ENCODE measurements around the gene RBM10. TPM values are rescaled to one million over a fixed set of nuclear protein-coding genes. Genes with fewer than 3 reads are reported as not detected.
A peak's percentile ranks its signal among the peaks of the same experiment; 100 is the strongest.

The RBM10 gene
- total and polyA plus RNA-seq, 2 of the 13 experiments (the other 11 are each of a cell fraction or from before 2014, with no cell fraction given), result 15.9 to 43.1 TPM

DNA sequence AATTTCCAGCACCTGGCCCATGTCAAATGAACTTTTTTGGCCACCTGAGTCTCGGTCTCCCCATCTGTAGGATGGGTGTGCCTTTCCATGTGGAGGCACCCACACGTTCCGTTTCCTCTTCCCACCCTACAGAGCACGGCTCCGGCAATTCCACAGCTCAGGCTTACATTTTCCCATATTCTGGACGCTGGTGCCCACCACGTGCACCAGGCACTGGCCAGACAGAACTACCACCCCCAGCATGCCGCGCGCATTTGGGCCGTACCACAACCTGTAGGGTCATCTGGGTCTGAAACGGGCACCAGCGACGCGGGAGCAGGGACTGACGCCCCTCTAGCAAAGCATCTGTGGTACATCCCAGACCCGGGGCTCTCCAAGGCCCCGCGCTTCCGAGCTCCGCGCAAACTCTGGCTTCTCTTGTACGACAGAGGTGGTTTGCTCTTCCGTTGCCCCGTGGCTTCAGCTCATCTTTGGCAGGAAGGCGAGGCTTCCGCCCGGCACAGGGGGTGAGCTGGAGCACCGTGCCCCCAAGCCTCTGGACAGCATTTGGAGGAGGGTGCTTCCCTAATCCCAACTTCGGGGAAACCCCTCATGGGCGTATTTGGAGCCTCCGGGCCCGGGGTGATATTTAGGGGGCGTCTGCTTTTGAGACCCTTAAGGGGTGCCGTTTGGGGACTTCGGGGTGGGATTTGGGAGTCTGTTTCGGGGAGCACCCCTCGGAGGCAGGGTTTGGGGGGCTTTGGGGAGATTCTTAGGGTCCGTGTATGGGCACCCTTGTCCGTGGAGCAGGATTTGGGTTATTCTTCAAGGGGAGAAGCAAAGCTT, 45.6 kb downstream of the RBM10 start (continued):
- TF ChIP-seq, protein P1, sequence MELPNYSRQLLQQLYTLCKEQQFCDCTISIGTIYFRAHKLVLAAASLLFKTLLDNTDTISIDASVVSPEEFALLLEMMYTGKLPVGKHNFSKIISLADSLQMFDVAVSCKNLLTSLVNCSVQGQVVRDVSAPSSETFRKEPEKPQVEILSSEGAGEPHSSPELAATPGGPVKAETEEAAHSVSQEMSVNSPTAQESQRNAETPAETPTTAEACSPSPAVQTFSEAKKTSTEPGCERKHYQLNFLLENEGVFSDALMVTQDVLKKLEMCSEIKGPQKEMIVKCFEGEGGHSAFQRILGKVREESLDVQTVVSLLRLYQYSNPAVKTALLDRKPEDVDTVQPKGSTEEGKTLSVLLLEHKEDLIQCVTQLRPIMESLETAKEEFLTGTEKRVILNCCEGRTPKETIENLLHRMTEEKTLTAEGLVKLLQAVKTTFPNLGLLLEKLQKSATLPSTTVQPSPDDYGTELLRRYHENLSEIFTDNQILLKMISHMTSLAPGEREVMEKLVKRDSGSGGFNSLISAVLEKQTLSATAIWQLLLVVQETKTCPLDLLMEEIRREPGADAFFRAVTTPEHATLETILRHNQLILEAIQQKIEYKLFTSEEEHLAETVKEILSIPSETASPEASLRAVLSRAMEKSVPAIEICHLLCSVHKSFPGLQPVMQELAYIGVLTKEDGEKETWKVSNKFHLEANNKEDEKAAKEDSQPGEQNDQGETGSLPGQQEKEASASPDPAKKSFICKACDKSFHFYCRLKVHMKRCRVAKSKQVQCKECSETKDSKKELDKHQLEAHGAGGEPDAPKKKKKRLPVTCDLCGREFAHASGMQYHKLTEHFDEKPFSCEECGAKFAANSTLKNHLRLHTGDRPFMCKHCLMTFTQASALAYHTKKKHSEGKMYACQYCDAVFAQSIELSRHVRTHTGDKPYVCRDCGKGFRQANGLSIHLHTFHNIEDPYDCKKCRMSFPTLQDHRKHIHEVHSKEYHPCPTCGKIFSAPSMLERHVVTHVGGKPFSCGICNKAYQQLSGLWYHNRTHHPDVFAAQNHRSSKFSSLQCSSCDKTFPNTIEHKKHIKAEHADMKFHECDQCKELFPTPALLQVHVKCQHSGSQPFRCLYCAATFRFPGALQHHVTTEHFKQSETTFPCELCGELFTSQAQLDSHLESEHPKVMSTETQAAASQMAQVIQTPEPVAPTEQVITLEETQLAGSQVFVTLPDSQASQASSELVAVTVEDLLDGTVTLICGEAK (IDR thresholded peaks at IDR 0.05), result no peak
- TF ChIP-seq, protein P1 (CRISPR knock-in tag; IDR thresholded peaks at IDR 0.05), result peak; percentile 37; the same call in 1 of the 2 replicates
- TF ChIP-seq, protein P2, sequence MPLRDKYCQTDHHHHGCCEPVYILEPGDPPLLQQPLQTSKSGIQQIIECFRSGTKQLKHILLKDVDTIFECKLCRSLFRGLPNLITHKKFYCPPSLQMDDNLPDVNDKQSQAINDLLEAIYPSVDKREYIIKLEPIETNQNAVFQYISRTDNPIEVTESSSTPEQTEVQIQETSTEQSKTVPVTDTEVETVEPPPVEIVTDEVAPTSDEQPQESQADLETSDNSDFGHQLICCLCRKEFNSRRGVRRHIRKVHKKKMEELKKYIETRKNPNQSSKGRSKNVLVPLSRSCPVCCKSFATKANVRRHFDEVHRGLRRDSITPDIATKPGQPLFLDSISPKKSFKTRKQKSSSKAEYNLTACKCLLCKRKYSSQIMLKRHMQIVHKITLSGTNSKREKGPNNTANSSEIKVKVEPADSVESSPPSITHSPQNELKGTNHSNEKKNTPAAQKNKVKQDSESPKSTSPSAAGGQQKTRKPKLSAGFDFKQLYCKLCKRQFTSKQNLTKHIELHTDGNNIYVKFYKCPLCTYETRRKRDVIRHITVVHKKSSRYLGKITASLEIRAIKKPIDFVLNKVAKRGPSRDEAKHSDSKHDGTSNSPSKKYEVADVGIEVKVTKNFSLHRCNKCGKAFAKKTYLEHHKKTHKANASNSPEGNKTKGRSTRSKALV (CRISPR knock-in tag; IDR thresholded peaks at IDR 0.05), result peak; percentile 44; the same call in 1 of the 2 replicates
- TF ChIP-seq, protein P3, sequence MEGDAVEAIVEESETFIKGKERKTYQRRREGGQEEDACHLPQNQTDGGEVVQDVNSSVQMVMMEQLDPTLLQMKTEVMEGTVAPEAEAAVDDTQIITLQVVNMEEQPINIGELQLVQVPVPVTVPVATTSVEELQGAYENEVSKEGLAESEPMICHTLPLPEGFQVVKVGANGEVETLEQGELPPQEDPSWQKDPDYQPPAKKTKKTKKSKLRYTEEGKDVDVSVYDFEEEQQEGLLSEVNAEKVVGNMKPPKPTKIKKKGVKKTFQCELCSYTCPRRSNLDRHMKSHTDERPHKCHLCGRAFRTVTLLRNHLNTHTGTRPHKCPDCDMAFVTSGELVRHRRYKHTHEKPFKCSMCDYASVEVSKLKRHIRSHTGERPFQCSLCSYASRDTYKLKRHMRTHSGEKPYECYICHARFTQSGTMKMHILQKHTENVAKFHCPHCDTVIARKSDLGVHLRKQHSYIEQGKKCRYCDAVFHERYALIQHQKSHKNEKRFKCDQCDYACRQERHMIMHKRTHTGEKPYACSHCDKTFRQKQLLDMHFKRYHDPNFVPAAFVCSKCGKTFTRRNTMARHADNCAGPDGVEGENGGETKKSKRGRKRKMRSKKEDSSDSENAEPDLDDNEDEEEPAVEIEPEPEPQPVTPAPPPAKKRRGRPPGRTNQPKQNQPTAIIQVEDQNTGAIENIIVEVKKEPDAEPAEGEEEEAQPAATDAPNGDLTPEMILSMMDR (CRISPR knock-in tag; IDR thresholded peaks at IDR 0.05), result peak; percentile 3; the same call in 1 of the 2 replicates
- TF ChIP-seq ZNF205 (CRISPR knock-in tag; IDR thresholded peaks at IDR 0.05), result no peak
- no peak for TF ChIP-seq MAZ (IDR thresholded peaks at IDR 0.05; ENCODE audit: borderline replicate concordance, low read depth, low read length)
- TF ChIP-seq MAZ (CRISPR knock-in tag; IDR thresholded peaks at IDR 0.05; ENCODE audit: low read depth), result 0 out of 2 replicates have a peak, but pooled peaks have one; percentile 16
- peak; percentile 82 for TF ChIP-seq FOXK2 (IDR thresholded peaks at IDR 0.05)
- peak; percentile 98 for TF ChIP-seq ZNF143 (CRISPR knock-in tag; IDR thresholded peaks at IDR 0.05)
- peak; percentile 54 for TF ChIP-seq HDAC1 (CRISPR knock-in tag; IDR thresholded peaks at IDR 0.05)
- no peak for TF ChIP-seq DPF2 (CRISPR knock-in tag; IDR thresholded peaks at IDR 0.05; ENCODE audit: borderline replicate concordance, low read depth)
- TF ChIP-seq, protein P4, sequence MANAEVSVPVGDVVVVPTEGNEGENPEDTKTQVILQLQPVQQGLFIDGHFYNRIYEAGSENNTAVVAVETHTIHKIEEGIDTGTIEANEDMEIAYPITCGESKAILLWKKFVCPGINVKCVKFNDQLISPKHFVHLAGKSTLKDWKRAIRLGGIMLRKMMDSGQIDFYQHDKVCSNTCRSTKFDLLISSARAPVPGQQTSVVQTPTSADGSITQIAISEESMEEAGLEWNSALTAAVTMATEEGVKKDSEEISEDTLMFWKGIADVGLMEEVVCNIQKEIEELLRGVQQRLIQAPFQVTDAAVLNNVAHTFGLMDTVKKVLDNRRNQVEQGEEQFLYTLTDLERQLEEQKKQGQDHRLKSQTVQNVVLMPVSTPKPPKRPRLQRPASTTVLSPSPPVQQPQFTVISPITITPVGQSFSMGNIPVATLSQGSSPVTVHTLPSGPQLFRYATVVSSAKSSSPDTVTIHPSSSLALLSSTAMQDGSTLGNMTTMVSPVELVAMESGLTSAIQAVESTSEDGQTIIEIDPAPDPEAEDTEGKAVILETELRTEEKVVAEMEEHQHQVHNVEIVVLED (CRISPR knock-in tag; IDR thresholded peaks at IDR 0.05; ENCODE audit: borderline replicate concordance), result peak; percentile 58; the same call in 1 of the 2 replicates
- peak; percentile 73 for TF ChIP-seq POLR2AphosphoS5 (IDR thresholded peaks at IDR 0.05; ENCODE audit: low read depth, low read length)

Measured in HepG2 (cell line).